IMR-90 (cell line): ENCODE data around the gene GSTT2. TPM values are rescaled to one million over a fixed set of nuclear protein-coding genes. Genes with fewer than 3 reads are reported as not detected.
"Not testable (repeated sequence)": the region's sequence is repeated elsewhere in the genome, so short reads cannot be mapped to it uniquely, and the experiment has no call there.

Source experiments
- ATAC-seq: fragments of 200-7000 bp; cut with Tn5 transposase; 2 replicates; pipeline ENCODE4 v1.9.1; 2020; ENCODE audit warnings: low read depth, mild to moderate bottlenecking, moderate library complexity
- BruUV-seq: library from RNA; stranded (reverse); fragments of 400-500 nt; replicated peaks from 2 replicates; lab custom pipeline; 2021; lab: Mats Ljungman, UMichigan
- CTCF ChIA-PET: fragments of 300-600 bp; formaldehyde crosslinking; extraction: SDS; loops from one replicate; lab custom pipeline; 2021; ENCODE audit warnings: antibody characterized with exemption; lab: Yijun Ruan, JAX
- POLR2A ChIA-PET: fragments of 300-600 bp; sonication (Branson Sonifier 250); formaldehyde crosslinking; loops from one replicate; lab custom pipeline; 2022; ENCODE audit warnings: antibody characterized with exemption; ENCODE audit not compliant: unreplicated experiment; lab: Charles Lee
- DNase-seq: peaks from one replicate; pipeline ENCODE4 v3.0.0; 2013
- H2AFZ ChIP-seq: replicated peaks from 2 replicates; pipeline ENCODE3; 2013; ENCODE audit warnings: low read length, mild to moderate bottlenecking; ENCODE audit not compliant: poor library complexity
- H2AK5ac ChIP-seq: 2 replicates; pipeline ENCODE4 v1.6.1; 2013; ENCODE audit warnings: low read depth, low read length, inconsistent platforms
- H2AK9ac ChIP-seq: replicated peaks from 2 replicates; pipeline ENCODE3; 2013; ENCODE audit warnings: mild to moderate bottlenecking, low read depth, low read length, moderate library complexity; ENCODE audit not compliant: poor library complexity
- H2BK120ac ChIP-seq: 2 replicates; pipeline ENCODE4 v1.6.1; 2013; ENCODE audit warnings: low read depth, low read length, inconsistent platforms
- H2BK15ac ChIP-seq: 3 replicates; pipeline ENCODE4 v1.6.1; 2013; ENCODE audit warnings: low read depth, low read length, inconsistent platforms
- H2BK20ac ChIP-seq: 2 replicates; pipeline ENCODE4 v1.6.1; 2013; ENCODE audit warnings: low read depth, mild to moderate bottlenecking, inconsistent platforms, low read length, moderate library complexity
- H2BK5ac ChIP-seq: 2 replicates; pipeline ENCODE4 v1.6.1; 2013; ENCODE audit warnings: mild to moderate bottlenecking, low read depth, low read length, inconsistent platforms; ENCODE audit not compliant: poor library complexity, severe bottlenecking
- H3K14ac ChIP-seq: replicated peaks from 2 replicates; pipeline ENCODE4 v1.6.1; 2013; ENCODE audit warnings: low read depth, low read length, inconsistent platforms
- H3K18ac ChIP-seq: 2 replicates; pipeline ENCODE4 v1.6.1; 2013; ENCODE audit warnings: low read depth, low read length, control low read depth
- H3K23ac ChIP-seq: 2 replicates; pipeline ENCODE4 v1.6.1; 2013; ENCODE audit warnings: low read depth, low read length, inconsistent platforms
- H3K27ac ChIP-seq: 2 replicates; pipeline ENCODE4 v1.5.1; 2013; ENCODE audit warnings: mild to moderate bottlenecking, control low read depth, low read length; ENCODE audit not compliant: insufficient read depth
- H3K27me3 ChIP-seq: 2 replicates; pipeline ENCODE4 v1.6.1; 2013; ENCODE audit warnings: low read length; ENCODE audit not compliant: control insufficient read depth, insufficient read depth
- H3K36me3 ChIP-seq: 2 replicates; pipeline ENCODE4 v1.6.1; 2013; ENCODE audit warnings: low read length, mixed read lengths; ENCODE audit not compliant: control insufficient read depth, insufficient read depth
- H3K4ac ChIP-seq: 2 replicates; pipeline ENCODE4 v1.6.1; 2013; ENCODE audit warnings: low read depth, low read length, inconsistent platforms
- H3K4me1 ChIP-seq: 2 replicates; pipeline ENCODE4 v1.6.1; 2013; ENCODE audit warnings: low read length, mixed read lengths; ENCODE audit not compliant: control insufficient read depth, insufficient read depth
- H3K4me2 ChIP-seq: 2 replicates; pipeline ENCODE4 v1.6.1; 2013; ENCODE audit warnings: low read depth, mild to moderate bottlenecking, control low read depth, low read length, moderate library complexity
- H3K4me3 ChIP-seq: 2 replicates; pipeline ENCODE4 v1.5.1; 2013; ENCODE audit warnings: low read depth, mild to moderate bottlenecking, control low read depth, low read length, moderate library complexity; ENCODE audit not compliant: insufficient read depth
- H3K56ac ChIP-seq: 2 replicates; pipeline ENCODE4 v1.6.1; 2013; ENCODE audit warnings: low read length, inconsistent platforms; ENCODE audit not compliant: insufficient read depth; ENCODE audit errors: extremely low read depth
- H3K79me1 ChIP-seq, 2 experiments: 2 replicates each; pipeline ENCODE4 v1.6.1; 2013; ENCODE audit warnings: low read length in 2 of 2, inconsistent platforms in 1 of 2, low read depth in 1 of 2
- H3K9ac ChIP-seq: 2 replicates; pipeline ENCODE4 v1.6.1; 2013; ENCODE audit warnings: low read depth, low read length, control low read depth
- H3K9me1 ChIP-seq: 2 replicates; pipeline ENCODE4 v1.6.1; 2013; ENCODE audit warnings: low read length, inconsistent platforms; ENCODE audit not compliant: insufficient read depth
- H3K9me3 ChIP-seq: 2 replicates; pipeline ENCODE4 v1.6.1; 2013; ENCODE audit warnings: low read length; ENCODE audit not compliant: control insufficient read depth, insufficient read depth
- H4K20me1 ChIP-seq: 2 replicates; pipeline ENCODE4 v1.6.1; 2013; ENCODE audit warnings: low read length, inconsistent platforms; ENCODE audit not compliant: insufficient read depth
- H4K5ac ChIP-seq: 2 replicates; pipeline ENCODE4 v1.6.1; 2013; ENCODE audit warnings: mild to moderate bottlenecking, low read depth, low read length, control low read depth
- H4K8ac ChIP-seq, 2 experiments: 2 replicates each; pipeline ENCODE4 v1.6.1; 2013; ENCODE audit warnings: low read depth in 2 of 2, low read length in 2 of 2, control low read depth in 1 of 2, inconsistent platforms in 1 of 2
- H4K91ac ChIP-seq: 2 replicates; pipeline ENCODE4 v1.6.1; 2013; ENCODE audit warnings: low read depth, low read length, inconsistent platforms; ENCODE audit not compliant: insufficient read depth
- WGBS, 2 experiments: methylation state at CpG; one replicate each; pipeline versions ENCODE4 v1.1.5 to v1.1.7; 2013; ENCODE audit warnings: missing lambda C conversion rate in 2 of 2; ENCODE audit not compliant: insufficient read length in 1 of 2; ENCODE audit errors: extremely low coverage in 2 of 2; 5-methylcytosine and 5-hydroxymethylcytosine counted together
- dilution Hi-C: fragments of 300-500 bp; cut with HindIII; formaldehyde crosslinking; loops from one replicate; pipeline ENCODE4 v1.14.3; 2018; ENCODE audit warnings: low sequenced_read_pairs; ENCODE audit not compliant: unreplicated experiment
- in situ Hi-C: fragments of 300-500 bp; cut with MboI; formaldehyde crosslinking; loops from 3 replicates; pipeline ENCODE4 v1.14.3; 2019; ENCODE audit warnings: low sequenced_read_pairs, inconsistent platforms, mixed read lengths
- intact Hi-C: fragments of 100-400 bp; cut with micrococcal nuclease; formaldehyde crosslinking; loops from 2 replicates; pipeline ENCODE4 v1.10.0; 2022
- polyA plus RNA-seq, 3 experiments: library from polyadenylated mRNA; depleted of rRNA; stranded (reverse); fragments of >200 nt; gene quantifications; 2 replicates each; pipeline ENCODE4 v1.2.3, GENCODE V29; 2012; ENCODE audit warnings: low replicate concordance in 1 of 3
- total RNA-seq: library from RNA; depleted of rRNA; stranded (reverse); fragments of >200 nt; gene quantifications from 2 replicates; pipeline ENCODE4 v1.2.3, GENCODE V29; 2012

GSTT2 gene
- total and polyA plus RNA-seq, 2 of the 4 experiments (the other 2 are of a cell fraction): 1.4 to 6.9 TPM

DNA sequence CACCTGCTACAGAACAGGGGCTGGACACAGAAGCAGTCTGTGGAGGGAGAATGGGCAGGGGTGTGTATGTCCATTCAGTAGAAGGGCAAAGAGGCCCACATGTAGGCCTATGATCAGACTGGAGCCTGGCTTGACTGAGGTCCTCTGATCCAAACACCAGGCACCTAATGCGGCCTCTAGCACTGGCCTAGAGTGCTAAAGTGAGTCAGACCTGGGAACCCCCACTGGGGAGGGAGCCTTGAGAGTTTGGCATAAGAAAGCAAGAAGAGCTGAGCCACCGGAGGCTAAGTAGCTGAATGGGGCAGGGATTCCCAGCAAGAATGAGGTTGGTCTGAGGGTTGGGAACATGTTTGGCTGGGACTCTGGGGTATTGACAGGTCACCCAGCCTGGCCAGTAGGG, 28.6 kb upstream of the GSTT2 start:
- in situ Hi-C loops, BruUV-seq, H4K5ac ChIP-seq, H3K9ac ChIP-seq, H3K36me3 ChIP-seq, H3K9me3 ChIP-seq, H2BK5ac ChIP-seq, H3K27ac ChIP-seq, H3K14ac ChIP-seq, H3K27me3 ChIP-seq, H2AK9ac ChIP-seq, H3K79me1 ChIP-seq, H4K8ac ChIP-seq, H2BK15ac ChIP-seq, H2AFZ ChIP-seq, CTCF ChIA-PET, POLR2A ChIA-PET, H3K23ac ChIP-seq, H3K18ac ChIP-seq, H3K9me1 ChIP-seq, H3K4ac ChIP-seq, H4K91ac ChIP-seq, H4K20me1 ChIP-seq, H2AK5ac ChIP-seq, H3K4me3 ChIP-seq, H2BK120ac ChIP-seq, H2BK20ac ChIP-seq, H3K56ac ChIP-seq, dilution Hi-C loops, H3K4me2 ChIP-seq, H3K4me1 ChIP-seq: not testable (repeated sequence)
- no CpG with 5 or more reads among the region's 2 CpGs for WGBS, 2 experiments
- intact Hi-C loops: loop anchor here (10.0 kb wide), 3 partner anchors 87 to 407 kb away; partner anchors contain the start of gene MMP11
- ATAC-seq (peak; percentile 51), DNase-seq (peak; percentile 38)

DNA sequence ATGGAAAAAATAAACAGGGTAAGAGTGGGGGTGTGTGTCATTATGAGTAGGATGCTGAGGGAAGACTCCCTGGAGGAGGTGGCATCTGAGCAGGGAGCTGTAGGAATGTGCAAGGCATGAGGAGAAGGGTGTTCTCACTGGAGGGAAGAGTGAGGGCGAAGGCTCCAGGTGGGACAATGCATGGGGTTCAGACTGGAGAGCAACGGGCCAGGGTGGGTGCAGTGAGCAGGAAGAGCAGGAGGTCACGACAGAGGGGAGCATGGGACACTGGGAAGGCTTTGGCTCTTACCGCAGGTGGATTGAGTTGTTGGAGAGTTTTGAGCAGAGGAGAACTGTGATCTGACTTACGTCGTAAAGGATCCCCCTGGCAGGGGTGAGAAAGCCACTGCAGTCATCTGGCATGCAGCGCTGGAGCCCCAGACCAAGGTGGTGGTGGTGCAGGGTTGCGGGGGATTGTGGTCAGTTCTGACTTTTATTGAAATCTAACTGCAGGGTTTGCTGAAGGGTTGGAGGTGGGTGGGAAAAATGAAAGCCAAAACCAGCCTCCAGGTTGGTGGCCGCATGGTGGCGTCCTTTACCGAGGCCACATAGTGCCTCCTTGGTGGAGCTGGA, 27.0 kb upstream of the GSTT2 start:
- H3K79me1 ChIP-seq, H3K4me2 ChIP-seq, in situ Hi-C loops, H2BK120ac ChIP-seq, H3K56ac ChIP-seq, H3K27ac ChIP-seq, H3K4ac ChIP-seq, H2BK5ac ChIP-seq, dilution Hi-C loops, H3K18ac ChIP-seq, H3K9me1 ChIP-seq, DNase-seq, H3K14ac ChIP-seq, H4K5ac ChIP-seq, H2AK5ac ChIP-seq, H3K9ac ChIP-seq, H3K4me3 ChIP-seq, H3K4me1 ChIP-seq, H3K36me3 ChIP-seq, H3K9me3 ChIP-seq, ATAC-seq, H4K91ac ChIP-seq, H3K23ac ChIP-seq, H2AK9ac ChIP-seq, POLR2A ChIA-PET, H4K20me1 ChIP-seq, H2BK20ac ChIP-seq, H2BK15ac ChIP-seq, BruUV-seq, H4K8ac ChIP-seq, H3K27me3 ChIP-seq, CTCF ChIA-PET, H2AFZ ChIP-seq: not testable (repeated sequence)
- intact Hi-C loops: loop anchor here (10.0 kb wide), 3 partner anchors 88 to 408 kb away; partner anchors contain the start of gene MMP11
- 58% methylated on average over 6 of the region's 11 CpGs; no CpG with 5 or more reads in 1 of the 2 experiments for WGBS, 2 experiments
